MM.1S (cell line): ENCODE data around the gene SPECC1L.
A peak's percentile ranks its signal among the peaks of the same experiment; 100 is the strongest.

Experiments used
- DNase-seq: peaks from one replicate; pipeline ENCODE4 v3.0.0-alpha.2; 2015
- H2AFZ ChIP-seq: fragments of 300-600 bp; sonication (generic); 2 replicates; pipeline ENCODE4 v1.6.0; 2016; ENCODE audit warnings: antibody characterized with exemption, low read length
- H3F3A ChIP-seq: fragments of 300-600 bp; sonication (generic); 2 replicates; pipeline ENCODE4 v1.6.1; 2016; ENCODE audit warnings: mild to moderate bottlenecking, antibody characterized with exemption, low read length, moderate library complexity, mixed read lengths; ENCODE audit not compliant: insufficient read depth
- H3K27ac ChIP-seq: fragments of 300-600 bp; sonication (generic); 2 replicates; pipeline ENCODE4 v1.5.1; 2016; ENCODE audit warnings: mild to moderate bottlenecking, low read length
- H3K27me3 ChIP-seq: fragments of 300-600 bp; sonication (generic); replicated peaks from 2 replicates; pipeline ENCODE4 v1.6.0; 2016; ENCODE audit warnings: low read length; ENCODE audit not compliant: insufficient read depth
- H3K36me3 ChIP-seq: fragments of 300-600 bp; sonication (generic); replicated peaks from 2 replicates; pipeline ENCODE4 v1.6.1; 2016; ENCODE audit warnings: mild to moderate bottlenecking, low read length, mixed read lengths; ENCODE audit not compliant: insufficient read depth
- H3K4me1 ChIP-seq: fragments of 300-600 bp; sonication (generic); 2 replicates; pipeline ENCODE4 v1.6.1; 2016; ENCODE audit warnings: low read length, mixed read lengths
- H3K4me2 ChIP-seq: fragments of 300-600 bp; sonication (generic); 2 replicates; pipeline ENCODE4 v1.6.0; 2016; ENCODE audit warnings: low read depth, low read length
- H3K4me3 ChIP-seq: fragments of 300-600 bp; sonication (generic); 2 replicates; pipeline ENCODE4 v1.5.1; 2016; ENCODE audit warnings: low read length, mixed read lengths
- H3K79me2 ChIP-seq: fragments of 300-600 bp; sonication (generic); 2 replicates; pipeline ENCODE4 v1.6.1; 2016; ENCODE audit warnings: mixed run types, low read length, mixed read lengths
- H3K9ac ChIP-seq: fragments of 300-600 bp; sonication (generic); 2 replicates; pipeline ENCODE4 v1.6.1; 2016; ENCODE audit warnings: low read length, mixed read lengths
- H3K9me2 ChIP-seq: fragments of 300-600 bp; sonication (generic); replicated peaks from 2 replicates; pipeline ENCODE4 v1.6.1; 2016; ENCODE audit warnings: mild to moderate bottlenecking, low read length, mixed read lengths; ENCODE audit not compliant: insufficient read depth
- H3K9me3 ChIP-seq: fragments of 300-600 bp; sonication (generic); replicated peaks from 2 replicates; pipeline ENCODE4 v1.6.1; 2016; ENCODE audit warnings: mild to moderate bottlenecking, low read length, mixed read lengths; ENCODE audit not compliant: insufficient read depth
- H4K20me1 ChIP-seq: fragments of 300-600 bp; sonication (generic); 2 replicates; pipeline ENCODE4 v1.6.1; 2016; ENCODE audit warnings: mild to moderate bottlenecking, low read length, moderate library complexity, mixed read lengths; ENCODE audit not compliant: insufficient read depth
- CTCF ChIP-seq: fragments of 300-600 bp; sonication (generic); IDR thresholded peaks from 2 replicates; pipeline ENCODE4 v1.5.1; 2016; ENCODE audit warnings: antibody characterized with exemption, low read length, mixed read lengths
- EZH2 ChIP-seq: fragments of 300-600 bp; sonication (generic); optimal IDR thresholded peaks from 2 replicates; pipeline ENCODE3; 2017; ENCODE audit warnings: low read depth, mild to moderate bottlenecking, antibody characterized with exemption, low read length, mixed read lengths
- EZH2phosphoT487 ChIP-seq: fragments of 300-600 bp; sonication (generic); IDR thresholded peaks from 2 replicates; pipeline ENCODE4 v1.6.1; 2018; ENCODE audit warnings: antibody characterized with exemption, low read length

Gene SPECC1L

GRCh38 chr22:24422102-24422665 lies 151.6 kb downstream of the SPECC1L start:
- H3K79me2 ChIP-seq = no peaks in the 10 kb centered on the region
- DNase-seq = no peak
- H3K4me3 ChIP-seq = no peak overlapping the region

GRCh38 chr22:24423519-24424000 lies 152.9 kb downstream of the SPECC1L start:
- H3F3A ChIP-seq = peaks cover 18% of the 10 kb centered on the region
- no peaks in the 10 kb centered on the region for H3K9me3 ChIP-seq
- peaks cover 8% of the 10 kb centered on the region for H3K4me1 ChIP-seq
- TF ChIP-seq EZH2 (no peak), EZH2phosphoT487 (no peak), CTCF (peak; percentile 68)
- peaks cover 8% of the 10 kb centered on the region for H3K79me2 ChIP-seq
- no peak overlapping the region for H3K9ac ChIP-seq
- peak; percentile 55 for DNase-seq
- H3K4me3 ChIP-seq = peak overlapping the region; percentile 32; the same call in 1 of the 2 replicates
- no peaks in the 10 kb centered on the region for H3K27me3 ChIP-seq
- H3K9me2 ChIP-seq = no peaks in the 10 kb centered on the region
- H4K20me1 ChIP-seq = no peaks in the 10 kb centered on the region
- peak overlapping the region; percentile 93 for H3K4me2 ChIP-seq
- no peaks in the 10 kb centered on the region for H3K36me3 ChIP-seq
- H2AFZ ChIP-seq = no peak overlapping the region
- no peak overlapping the region for H3K27ac ChIP-seq

More at GRCh38 chr22:24422102-24422665, 151.6 kb downstream of the SPECC1L start:
- TF ChIP-seq EZH2 (no peak), CTCF (no peak), EZH2phosphoT487 (no peak)
- Histone ChIP-seq H3K9me3 (no peaks in the 10 kb centered on the region), H3F3A (peaks cover 5% of the 10 kb centered on the region; the same call in 1 of the 2 replicates), H3K9ac (no peak overlapping the region), H2AFZ (no peak overlapping the region), H3K27me3 (no peaks in the 10 kb centered on the region), H3K4me2 (no peak overlapping the region), H4K20me1 (no peaks in the 10 kb centered on the region), H3K4me1 (peaks cover 5% of the 10 kb centered on the region), H3K27ac (no peak overlapping the region), H3K9me2 (no peaks in the 10 kb centered on the region), H3K36me3 (no peaks in the 10 kb centered on the region)

GRCh38 chr22:24424001-24424900 lies 153.6 kb downstream of the SPECC1L start:
- peak overlapping the region; percentile 70 for H3K4me3 ChIP-seq
- H3K27ac ChIP-seq = no peak overlapping the region
- H2AFZ ChIP-seq = peak overlapping the region; percentile 74
- no peaks in the 10 kb centered on the region for H3K9me3 ChIP-seq
- H3F3A ChIP-seq = peaks cover 25% of the 10 kb centered on the region
- H3K36me3 ChIP-seq = no peaks in the 10 kb centered on the region
- H3K4me1 ChIP-seq = peaks cover 8% of the 10 kb centered on the region
- peak overlapping the region; percentile 42; the same call in 1 of the 2 replicates for H3K9ac ChIP-seq
- TF ChIP-seq CTCF = no peak
- TF ChIP-seq EZH2 = no peak
- no peak for TF ChIP-seq EZH2phosphoT487
- peaks cover 15% of the 10 kb centered on the region for H3K79me2 ChIP-seq
- peak overlapping the region; percentile 93 for H3K4me2 ChIP-seq
- H3K9me2 ChIP-seq = no peaks in the 10 kb centered on the region
- peak; percentile 23 for DNase-seq
- H4K20me1 ChIP-seq = no peaks in the 10 kb centered on the region
- no peaks in the 10 kb centered on the region for H3K27me3 ChIP-seq
